ENCODE measurements around the gene ATP5PO. TPM values are rescaled to one million over a fixed set of nuclear protein-coding genes. Genes with fewer than 3 reads are reported as not detected.
A peak's percentile ranks its signal among the peaks of the same experiment; 100 is the strongest.

Gene ATP5PO
- total and polyA plus RNA-seq, 2 of the 13 experiments (the other 11 are each of a cell fraction or from before 2014, with no cell fraction given), result 256 to 297 TPM

DNA sequence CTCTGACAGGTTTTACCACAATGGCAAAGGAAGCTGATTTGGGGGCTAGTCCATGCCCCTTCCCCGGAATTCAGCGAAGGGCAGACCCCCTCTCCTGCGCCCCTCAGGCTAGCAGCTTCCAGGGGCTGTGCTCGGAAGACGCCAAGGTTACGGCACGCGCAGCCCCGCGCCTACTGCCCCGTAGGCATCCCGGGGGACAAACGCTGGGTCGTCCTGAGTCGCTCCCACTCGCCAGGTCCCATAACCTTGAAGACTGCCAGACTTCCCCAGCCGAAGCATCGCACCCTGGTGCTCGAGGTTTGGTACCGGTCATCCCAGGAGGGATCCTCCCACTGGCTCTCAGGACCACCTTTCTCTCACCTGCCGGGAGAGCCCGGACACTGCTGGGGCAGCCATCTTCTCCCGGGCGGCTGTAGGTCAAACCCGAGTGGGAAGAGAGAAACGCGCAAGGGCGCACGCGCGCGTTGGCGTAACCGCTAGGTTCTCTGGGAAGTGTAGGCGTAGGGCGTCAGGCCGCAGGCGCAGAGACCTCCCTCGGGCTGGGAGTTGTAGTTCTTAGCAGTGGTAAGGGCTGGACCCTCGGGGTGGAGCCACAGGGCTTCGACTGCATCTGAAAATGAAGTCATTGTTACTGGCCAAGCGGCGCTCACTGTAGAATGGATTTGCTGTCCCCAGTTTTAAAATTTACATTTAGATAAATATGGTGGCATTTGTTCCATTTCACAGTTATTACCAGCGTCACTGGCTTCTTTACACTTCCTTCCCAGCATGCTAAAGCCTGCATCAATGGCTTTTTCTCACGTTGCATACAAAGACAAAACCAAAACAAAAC, at the start of gene ATP5PO (continued):
- TF ChIP-seq SETDB1 (CRISPR knock-in tag; IDR thresholded peaks at IDR 0.05; ENCODE audit: borderline replicate concordance) (no peak), WIZ (CRISPR knock-in tag; IDR thresholded peaks at IDR 0.05) (no peak), EZH2 (conservative IDR thresholded peaks at IDR 0.05; ENCODE audit: low read depth, low read length) (no peak), ZNF446 (CRISPR knock-in tag; IDR thresholded peaks at IDR 0.05) (no peak), NFE2L1 (CRISPR knock-in tag; IDR thresholded peaks at IDR 0.05; ENCODE audit: borderline replicate concordance) (0 out of 2 replicates have a peak, but pooled peaks have one; percentile 38), ZNF160 (CRISPR knock-in tag; IDR thresholded peaks at IDR 0.05) (no peak), SNRNP70 (IDR thresholded peaks at IDR 0.05; ENCODE audit: low read depth, low read length) (no peak), ZNF296 (CRISPR knock-in tag; conservative IDR thresholded peaks at IDR 0.05) (no peak), SALL1 (CRISPR knock-in tag; IDR thresholded peaks at IDR 0.05) (peak; percentile 84), ZNF205 (CRISPR knock-in tag; IDR thresholded peaks at IDR 0.05) (no peak; the same call in 1 of the 2 replicates), ZNF619 (CRISPR knock-in tag; IDR thresholded peaks at IDR 0.05) (0 out of 2 replicates have a peak, but pooled peaks have one; percentile 75), DMAP1 (CRISPR knock-in tag; IDR thresholded peaks at IDR 0.05) (peak; percentile 52)
- TF ChIP-seq, protein P1, sequence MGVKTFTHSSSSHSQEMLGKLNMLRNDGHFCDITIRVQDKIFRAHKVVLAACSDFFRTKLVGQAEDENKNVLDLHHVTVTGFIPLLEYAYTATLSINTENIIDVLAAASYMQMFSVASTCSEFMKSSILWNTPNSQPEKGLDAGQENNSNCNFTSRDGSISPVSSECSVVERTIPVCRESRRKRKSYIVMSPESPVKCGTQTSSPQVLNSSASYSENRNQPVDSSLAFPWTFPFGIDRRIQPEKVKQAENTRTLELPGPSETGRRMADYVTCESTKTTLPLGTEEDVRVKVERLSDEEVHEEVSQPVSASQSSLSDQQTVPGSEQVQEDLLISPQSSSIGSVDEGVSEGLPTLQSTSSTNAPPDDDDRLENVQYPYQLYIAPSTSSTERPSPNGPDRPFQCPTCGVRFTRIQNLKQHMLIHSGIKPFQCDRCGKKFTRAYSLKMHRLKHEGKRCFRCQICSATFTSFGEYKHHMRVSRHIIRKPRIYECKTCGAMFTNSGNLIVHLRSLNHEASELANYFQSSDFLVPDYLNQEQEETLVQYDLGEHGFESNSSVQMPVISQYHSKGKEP (CRISPR knock-in tag; IDR thresholded peaks at IDR 0.05), result no peak
- TF ChIP-seq, protein P2, sequence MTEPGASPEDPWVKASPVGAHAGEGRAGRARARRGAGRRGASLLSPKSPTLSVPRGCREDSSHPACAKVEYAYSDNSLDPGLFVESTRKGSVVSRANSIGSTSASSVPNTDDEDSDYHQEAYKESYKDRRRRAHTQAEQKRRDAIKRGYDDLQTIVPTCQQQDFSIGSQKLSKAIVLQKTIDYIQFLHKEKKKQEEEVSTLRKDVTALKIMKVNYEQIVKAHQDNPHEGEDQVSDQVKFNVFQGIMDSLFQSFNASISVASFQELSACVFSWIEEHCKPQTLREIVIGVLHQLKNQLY (CRISPR knock-in tag; IDR thresholded peaks at IDR 0.05), result no peak
- TF ChIP-seq, protein P3, sequence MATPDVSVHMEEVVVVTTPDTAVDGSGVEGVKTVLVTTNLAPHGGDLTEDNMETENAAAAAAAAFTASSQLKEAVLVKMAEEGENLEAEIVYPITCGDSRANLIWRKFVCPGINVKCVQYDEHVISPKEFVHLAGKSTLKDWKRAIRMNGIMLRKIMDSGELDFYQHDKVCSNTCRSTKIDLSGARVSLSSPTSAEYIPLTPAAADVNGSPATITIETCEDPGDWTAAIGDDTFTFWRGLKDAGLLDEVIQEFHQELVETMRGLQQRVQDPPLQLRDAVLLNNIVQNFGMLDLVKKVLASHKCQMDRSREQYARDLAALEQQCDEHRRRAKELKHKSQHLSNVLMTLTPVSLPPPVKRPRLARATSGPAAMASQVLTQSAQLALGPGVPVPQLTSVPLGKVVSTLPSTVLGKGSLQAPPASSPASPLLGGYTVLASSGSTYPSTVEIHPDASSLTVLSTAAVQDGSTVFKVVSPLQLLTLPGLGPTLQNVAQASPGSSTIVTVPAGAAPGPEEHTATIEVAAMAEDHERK (CRISPR knock-in tag; IDR thresholded peaks at IDR 0.05; ENCODE audit: low read depth), result peak; percentile 97
- TF ChIP-seq, protein P4, sequence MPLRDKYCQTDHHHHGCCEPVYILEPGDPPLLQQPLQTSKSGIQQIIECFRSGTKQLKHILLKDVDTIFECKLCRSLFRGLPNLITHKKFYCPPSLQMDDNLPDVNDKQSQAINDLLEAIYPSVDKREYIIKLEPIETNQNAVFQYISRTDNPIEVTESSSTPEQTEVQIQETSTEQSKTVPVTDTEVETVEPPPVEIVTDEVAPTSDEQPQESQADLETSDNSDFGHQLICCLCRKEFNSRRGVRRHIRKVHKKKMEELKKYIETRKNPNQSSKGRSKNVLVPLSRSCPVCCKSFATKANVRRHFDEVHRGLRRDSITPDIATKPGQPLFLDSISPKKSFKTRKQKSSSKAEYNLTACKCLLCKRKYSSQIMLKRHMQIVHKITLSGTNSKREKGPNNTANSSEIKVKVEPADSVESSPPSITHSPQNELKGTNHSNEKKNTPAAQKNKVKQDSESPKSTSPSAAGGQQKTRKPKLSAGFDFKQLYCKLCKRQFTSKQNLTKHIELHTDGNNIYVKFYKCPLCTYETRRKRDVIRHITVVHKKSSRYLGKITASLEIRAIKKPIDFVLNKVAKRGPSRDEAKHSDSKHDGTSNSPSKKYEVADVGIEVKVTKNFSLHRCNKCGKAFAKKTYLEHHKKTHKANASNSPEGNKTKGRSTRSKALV (CRISPR knock-in tag; IDR thresholded peaks at IDR 0.05), result no peak; the same call in 1 of the 2 replicates
- TF ChIP-seq, protein P5, sequence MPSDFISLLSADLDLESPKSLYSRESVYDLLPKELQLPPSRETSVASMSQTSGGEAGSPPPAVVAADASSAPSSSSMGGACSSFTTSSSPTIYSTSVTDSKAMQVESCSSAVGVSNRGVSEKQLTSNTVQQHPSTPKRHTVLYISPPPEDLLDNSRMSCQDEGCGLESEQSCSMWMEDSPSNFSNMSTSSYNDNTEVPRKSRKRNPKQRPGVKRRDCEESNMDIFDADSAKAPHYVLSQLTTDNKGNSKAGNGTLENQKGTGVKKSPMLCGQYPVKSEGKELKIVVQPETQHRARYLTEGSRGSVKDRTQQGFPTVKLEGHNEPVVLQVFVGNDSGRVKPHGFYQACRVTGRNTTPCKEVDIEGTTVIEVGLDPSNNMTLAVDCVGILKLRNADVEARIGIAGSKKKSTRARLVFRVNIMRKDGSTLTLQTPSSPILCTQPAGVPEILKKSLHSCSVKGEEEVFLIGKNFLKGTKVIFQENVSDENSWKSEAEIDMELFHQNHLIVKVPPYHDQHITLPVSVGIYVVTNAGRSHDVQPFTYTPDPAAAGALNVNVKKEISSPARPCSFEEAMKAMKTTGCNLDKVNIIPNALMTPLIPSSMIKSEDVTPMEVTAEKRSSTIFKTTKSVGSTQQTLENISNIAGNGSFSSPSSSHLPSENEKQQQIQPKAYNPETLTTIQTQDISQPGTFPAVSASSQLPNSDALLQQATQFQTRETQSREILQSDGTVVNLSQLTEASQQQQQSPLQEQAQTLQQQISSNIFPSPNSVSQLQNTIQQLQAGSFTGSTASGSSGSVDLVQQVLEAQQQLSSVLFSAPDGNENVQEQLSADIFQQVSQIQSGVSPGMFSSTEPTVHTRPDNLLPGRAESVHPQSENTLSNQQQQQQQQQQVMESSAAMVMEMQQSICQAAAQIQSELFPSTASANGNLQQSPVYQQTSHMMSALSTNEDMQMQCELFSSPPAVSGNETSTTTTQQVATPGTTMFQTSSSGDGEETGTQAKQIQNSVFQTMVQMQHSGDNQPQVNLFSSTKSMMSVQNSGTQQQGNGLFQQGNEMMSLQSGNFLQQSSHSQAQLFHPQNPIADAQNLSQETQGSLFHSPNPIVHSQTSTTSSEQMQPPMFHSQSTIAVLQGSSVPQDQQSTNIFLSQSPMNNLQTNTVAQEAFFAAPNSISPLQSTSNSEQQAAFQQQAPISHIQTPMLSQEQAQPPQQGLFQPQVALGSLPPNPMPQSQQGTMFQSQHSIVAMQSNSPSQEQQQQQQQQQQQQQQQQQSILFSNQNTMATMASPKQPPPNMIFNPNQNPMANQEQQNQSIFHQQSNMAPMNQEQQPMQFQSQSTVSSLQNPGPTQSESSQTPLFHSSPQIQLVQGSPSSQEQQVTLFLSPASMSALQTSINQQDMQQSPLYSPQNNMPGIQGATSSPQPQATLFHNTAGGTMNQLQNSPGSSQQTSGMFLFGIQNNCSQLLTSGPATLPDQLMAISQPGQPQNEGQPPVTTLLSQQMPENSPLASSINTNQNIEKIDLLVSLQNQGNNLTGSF (CRISPR knock-in tag; IDR thresholded peaks at IDR 0.05), result no peak
